ENCODE data around the gene TBC1D13.

GRCh38 chr9:128825923-128826700, 39.1 kb downstream of the TBC1D13 start:
- TF ChIP-seq REST (IDR thresholded peaks at IDR 0.05; ENCODE audit: low read depth, low read length) = no peak
- no peak for TF ChIP-seq MAX (IDR thresholded peaks at IDR 0.05; ENCODE audit: low read depth, low read length)
- TF ChIP-seq EZH2 (IDR thresholded peaks at IDR 0.05; ENCODE audit: borderline replicate concordance, control insufficient read depth, low read depth, low read length) = no peak
- no peak for TF ChIP-seq PAX8 (IDR thresholded peaks at IDR 0.05)
- TF ChIP-seq KDM1A (IDR thresholded peaks at IDR 0.05; ENCODE audit: borderline replicate concordance) = no peak
- TF ChIP-seq CBFB (IDR thresholded peaks at IDR 0.05; ENCODE audit: low read depth) = no peak
- TF ChIP-seq POLR2AphosphoS5 (IDR thresholded peaks at IDR 0.05; ENCODE audit: low read length) = no peak
- TF ChIP-seq, protein P1, sequence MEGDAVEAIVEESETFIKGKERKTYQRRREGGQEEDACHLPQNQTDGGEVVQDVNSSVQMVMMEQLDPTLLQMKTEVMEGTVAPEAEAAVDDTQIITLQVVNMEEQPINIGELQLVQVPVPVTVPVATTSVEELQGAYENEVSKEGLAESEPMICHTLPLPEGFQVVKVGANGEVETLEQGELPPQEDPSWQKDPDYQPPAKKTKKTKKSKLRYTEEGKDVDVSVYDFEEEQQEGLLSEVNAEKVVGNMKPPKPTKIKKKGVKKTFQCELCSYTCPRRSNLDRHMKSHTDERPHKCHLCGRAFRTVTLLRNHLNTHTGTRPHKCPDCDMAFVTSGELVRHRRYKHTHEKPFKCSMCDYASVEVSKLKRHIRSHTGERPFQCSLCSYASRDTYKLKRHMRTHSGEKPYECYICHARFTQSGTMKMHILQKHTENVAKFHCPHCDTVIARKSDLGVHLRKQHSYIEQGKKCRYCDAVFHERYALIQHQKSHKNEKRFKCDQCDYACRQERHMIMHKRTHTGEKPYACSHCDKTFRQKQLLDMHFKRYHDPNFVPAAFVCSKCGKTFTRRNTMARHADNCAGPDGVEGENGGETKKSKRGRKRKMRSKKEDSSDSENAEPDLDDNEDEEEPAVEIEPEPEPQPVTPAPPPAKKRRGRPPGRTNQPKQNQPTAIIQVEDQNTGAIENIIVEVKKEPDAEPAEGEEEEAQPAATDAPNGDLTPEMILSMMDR (IDR thresholded peaks at IDR 0.05 in 2 of 3, conservative IDR thresholded peaks at IDR 0.05 in 1 of 3; ENCODE audit: control insufficient read depth in 2 of 3, extremely low read depth in 1 of 3, insufficient read depth in 1 of 3, low read depth in 3 of 3, low read length in 3 of 3) = 0 out of 6 replicates have a peak, but pooled peaks of 1 of the 3 experiments have one; percentile 9
- no peak for TF ChIP-seq BACH1 (IDR thresholded peaks at IDR 0.05; ENCODE audit: borderline replicate concordance)
- TF ChIP-seq MXI1 (IDR thresholded peaks at IDR 0.05; ENCODE audit: low read depth, low read length) = no peak
- no peak for TF ChIP-seq POLR2A (IDR thresholded peaks at IDR 0.05; ENCODE audit: low read depth, low read length)
- TF ChIP-seq BRCA1 (IDR thresholded peaks at IDR 0.05; ENCODE audit: low read depth, low read length) = no peak
- no peak for TF ChIP-seq ZBTB40 (IDR thresholded peaks at IDR 0.05; ENCODE audit: borderline replicate concordance)
